ENCODE results near the gene XPC.

Gene XPC

DNA sequence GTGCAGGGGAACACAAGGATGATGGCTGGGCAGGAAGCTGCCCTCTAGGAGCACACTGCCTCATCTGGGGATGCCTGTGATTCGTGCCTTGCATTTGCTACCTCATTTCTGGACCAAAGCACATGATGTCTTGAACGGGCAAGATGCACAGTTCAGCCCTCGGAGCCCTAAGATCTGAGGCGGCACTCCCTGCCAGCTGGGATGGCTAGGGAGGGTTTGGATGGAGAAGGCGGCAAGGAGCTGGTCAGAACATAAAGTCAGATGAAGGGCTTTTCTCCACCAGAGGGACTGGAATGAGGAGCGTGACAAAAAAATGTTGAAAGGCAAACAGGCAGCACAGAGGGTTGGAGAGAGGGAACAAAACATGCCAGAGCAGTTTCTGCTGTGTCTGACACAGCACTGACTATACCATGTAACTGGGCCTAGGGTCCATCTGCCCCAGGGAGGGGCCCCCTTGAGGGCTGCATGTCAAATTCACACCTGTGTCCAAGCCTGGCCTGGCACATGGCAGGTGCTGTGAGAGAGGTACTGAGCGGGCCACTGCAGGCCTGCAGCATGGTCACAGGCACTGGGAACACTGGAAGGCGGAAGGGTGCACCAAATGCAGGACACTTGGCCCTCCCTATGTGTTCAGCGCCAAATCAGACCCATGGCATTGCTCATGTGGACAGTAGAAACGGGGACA, 31.9 kb downstream of the XPC start:
- DNase-seq: no peak

DNA sequence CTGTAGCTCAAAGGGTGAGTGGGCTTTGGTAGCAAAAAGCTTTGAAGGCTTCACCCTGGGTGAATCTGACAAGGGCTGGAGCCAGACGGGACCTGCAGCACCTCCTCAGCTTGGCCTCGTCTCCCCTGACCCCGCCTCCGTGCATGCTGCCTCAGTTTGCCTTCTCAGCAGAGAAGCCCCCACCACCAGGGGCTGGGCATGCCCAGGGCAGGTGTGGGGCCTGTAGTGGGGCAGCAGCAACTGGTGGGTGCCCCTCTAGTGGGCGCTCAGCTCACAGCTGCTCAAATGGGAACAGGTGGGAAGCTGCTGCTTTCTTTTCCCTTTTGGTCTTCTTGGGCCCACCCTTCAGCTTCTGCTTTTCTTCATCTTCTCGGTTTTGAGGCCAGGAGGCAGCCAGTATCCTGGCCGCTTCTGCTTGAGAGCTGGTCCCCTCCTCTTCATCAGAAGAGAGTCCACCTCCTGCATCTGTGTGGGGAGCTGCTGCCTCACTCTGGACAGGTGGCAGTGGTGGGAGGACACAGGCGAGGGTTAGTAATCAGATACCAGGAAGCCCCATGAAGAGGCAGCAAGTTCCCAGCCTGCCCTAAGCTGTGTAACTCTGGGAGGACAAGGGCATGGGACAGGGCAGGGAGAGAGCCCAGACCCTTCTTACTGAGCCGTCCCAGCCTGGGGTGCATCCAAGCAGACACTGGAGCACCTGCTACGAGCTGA, 32.6 kb downstream of the XPC start:
- no peak for DNase-seq

DNA sequence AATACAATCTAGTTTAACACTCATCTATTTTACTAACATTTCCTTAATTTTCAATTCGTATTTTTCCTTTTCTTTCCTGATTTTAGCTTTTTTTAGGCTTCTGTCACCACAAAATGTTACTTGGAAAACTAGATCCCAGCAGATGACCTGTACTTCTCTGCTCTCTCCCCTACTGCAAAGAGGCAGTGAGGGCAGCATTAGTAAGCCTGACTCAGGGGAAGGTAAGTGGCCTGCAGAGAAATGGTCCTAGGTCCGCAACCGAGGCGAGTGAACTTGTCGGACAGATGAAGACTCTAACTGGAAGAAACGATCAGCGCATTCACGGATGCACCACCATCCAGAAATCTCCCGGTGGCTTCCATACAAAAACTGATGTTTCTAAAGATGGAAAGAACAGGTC, 33.2 kb downstream of the XPC start:
- no peak for DNase-seq

DNA sequence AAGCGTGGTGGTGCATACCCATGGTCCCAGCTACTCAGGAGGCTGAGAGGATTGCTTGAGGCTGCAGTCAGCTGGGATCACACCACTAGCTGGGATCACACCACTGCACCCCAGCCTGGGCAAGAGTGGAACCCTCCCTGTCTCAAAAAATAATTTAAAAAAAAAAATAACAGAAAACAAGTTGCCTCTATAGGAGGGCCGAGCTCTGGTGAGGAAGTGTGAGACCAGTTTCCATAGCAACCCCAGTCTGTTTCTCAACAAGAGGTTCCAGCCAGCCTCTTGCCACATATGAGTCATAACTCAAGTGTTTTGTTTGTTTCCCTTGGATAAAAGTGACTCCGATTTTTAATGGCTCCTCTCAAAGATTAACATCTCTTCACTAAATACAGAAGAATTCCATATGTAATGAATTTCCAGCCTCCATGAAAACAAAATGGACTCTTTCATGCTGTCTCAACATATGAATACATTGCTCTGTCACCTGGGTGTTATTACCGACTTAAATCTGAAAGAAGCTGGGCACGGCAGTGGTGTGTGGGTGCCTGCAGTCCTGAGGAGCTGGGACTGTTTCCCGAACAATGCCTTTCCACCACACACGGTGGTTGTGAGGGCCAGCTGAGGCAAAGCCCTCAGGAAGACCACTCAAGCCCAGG, 33.9 kb downstream of the XPC start:
- DNase-seq: peak; percentile 51

DNA sequence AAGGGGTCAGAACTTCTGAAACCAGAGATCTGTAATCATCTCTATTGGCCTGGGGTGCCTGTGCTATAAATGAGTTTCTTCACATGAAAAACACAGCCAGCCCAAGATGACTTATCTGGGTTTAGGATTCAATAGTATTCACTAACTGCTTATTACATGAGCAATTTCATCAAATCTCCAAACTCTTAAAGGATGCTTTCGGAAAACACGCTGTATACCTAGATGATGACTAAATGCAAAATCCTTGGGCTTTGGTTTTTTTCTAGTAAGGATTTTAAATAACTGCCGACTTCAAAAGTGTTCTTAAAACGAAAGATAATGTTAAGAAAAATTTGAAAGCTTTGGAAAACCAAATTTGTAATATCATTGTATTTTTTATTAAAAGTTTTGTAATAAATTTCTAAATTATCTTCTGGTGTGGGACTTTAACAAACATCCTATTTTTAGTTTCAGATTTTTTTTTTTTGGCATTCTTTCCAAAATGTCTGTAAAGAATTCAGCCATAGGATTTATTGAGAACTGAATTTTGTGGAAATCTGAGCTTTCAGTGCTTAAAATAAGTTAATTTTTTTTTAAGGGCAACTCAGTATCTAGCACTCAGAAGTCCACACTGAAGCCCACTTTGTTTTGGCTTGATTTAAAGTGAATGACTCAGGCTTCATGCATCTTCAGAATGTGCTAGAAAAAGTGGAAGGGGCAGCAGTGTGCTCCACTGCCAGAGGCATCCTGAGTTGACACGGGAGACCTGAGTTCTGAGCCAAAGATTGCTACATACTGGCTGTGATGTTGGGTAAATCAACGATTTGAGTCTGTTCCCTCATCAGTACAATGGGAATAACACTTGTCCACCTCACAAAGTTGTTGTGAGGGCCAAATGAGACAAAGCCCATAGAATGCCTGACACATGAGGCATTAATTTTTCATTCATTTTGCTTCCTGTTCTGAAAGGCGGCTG, 34.9 kb downstream of the XPC start:
- no peak for DNase-seq

DNA sequence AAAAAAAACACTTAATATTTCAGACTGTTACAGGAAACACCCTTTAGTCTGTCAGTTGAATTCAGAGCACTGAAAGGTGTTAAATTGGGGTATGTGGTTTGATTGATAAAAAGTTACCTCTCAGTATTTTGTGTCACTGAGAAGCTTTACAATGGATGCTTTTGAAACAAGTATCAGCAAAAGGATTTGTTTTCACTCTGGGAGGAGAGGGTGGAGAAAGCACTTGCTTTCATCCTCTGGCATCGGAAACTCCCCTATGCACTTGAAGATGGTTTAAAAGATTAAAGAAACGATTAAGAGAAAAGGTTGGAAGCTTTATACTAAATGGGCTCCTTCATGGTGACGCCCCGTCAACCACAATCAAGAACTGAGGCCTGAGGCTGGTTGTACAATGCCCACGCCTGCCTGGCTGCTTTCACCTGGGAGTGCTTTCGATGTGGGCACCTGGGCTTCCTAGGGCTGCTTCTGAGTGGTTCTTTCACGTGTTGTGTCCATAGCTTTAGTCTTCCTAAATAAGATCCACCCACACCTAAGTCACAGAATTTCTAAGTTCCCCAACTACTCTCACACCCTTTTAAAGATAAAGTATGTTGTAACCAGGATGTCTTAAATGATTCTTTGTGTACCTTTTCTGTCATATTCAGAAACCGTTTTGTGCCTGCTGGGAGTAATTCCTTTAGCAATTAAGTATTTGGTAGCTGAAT, 35.7 kb downstream of the XPC start:
- no peak for DNase-seq

DNA sequence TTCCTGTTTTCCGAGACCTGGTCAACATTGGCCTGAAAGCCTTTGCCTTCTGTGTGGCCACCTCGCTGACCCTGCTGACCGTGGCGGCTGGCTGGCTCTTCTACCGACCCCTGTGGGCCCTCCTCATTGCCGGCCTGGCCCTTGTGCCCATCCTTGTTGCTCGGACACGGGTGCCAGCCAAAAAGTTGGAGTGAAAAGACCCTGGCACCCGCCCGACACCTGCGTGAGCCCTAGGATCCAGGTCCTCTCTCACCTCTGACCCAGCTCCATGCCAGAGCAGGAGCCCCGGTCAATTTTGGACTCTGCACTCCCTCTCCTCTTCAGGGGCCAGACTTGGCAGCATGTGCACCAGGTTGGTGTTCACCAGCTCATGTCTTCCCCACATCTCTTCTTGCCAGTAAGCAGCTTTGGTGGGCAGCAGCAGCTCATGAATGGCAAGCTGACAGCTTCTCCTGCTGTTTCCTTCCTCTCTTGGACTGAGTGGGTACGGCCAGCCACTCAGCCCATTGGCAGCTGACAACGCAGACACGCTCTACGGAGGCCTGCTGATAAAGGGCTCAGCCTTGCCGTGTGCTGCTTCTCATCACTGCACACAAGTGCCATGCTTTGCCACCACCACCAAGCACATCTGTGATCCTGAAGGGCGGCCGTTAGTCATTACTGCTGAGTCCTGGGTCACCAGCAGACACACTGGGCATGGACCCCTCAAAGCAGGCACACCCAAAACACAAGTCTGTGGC, 36.6 kb downstream of the XPC start:
- no peak for DNase-seq

DNA sequence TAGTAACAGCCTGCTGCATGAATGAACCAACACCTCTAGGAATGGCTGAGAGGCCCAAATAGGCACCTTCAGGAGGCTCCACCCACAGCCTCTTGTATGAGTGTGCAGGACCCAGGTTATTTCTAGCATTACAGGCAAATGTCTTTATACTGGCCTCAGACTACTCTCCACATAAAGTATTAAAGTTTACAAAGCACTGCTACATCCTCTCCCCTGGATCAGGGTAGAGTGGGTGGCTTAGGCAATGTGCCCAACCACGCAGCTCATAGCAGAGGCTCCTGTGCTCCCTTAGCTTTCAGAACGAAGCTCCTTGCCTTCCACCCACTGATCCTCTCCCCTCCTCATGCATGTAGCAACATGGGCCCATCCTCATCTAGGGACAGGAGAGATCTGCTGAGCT, 37.3 kb downstream of the XPC start:
- no peak for DNase-seq

DNA sequence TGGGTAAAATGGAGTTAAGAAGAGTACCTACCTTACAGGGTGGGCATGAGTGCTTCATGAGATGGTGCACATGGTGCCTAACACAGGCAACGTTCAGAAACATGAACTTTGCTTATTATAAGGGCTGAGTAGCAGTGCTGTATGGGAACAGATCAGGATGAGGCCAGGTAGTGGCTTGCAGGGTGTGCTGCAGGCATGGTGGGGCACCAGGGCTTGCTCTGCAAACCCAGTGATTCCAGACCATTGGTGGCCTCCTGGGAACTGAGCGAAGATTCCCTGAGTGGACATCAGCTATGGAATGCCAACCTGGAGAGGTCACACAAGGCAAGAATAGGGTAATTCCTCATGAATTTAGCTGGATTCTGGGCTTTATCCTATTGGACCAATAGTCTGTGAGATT, 37.7 kb downstream of the XPC start:
- DNase-seq: no peak

DNA sequence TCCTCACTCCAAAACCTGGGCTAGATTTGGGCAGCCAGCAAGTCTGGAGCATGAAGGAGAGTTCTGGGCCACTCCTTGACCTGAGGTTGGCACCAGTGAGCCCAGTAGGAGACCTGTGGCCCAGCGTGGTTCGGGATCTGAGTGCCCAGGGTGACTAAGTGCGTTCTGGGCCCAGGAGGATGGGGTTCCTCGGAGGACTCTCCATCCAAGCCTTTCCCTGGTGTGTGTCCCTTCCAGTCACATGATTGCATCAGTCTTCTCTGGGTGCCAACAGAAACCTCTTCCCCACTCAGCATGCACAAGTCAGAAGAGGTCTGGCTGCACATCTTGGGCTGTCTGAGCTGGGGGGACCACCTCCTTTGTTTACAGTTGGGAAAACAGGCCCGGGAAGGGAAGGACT, 38.6 kb downstream of the XPC start:
- DNase-seq: no peak

DNA sequence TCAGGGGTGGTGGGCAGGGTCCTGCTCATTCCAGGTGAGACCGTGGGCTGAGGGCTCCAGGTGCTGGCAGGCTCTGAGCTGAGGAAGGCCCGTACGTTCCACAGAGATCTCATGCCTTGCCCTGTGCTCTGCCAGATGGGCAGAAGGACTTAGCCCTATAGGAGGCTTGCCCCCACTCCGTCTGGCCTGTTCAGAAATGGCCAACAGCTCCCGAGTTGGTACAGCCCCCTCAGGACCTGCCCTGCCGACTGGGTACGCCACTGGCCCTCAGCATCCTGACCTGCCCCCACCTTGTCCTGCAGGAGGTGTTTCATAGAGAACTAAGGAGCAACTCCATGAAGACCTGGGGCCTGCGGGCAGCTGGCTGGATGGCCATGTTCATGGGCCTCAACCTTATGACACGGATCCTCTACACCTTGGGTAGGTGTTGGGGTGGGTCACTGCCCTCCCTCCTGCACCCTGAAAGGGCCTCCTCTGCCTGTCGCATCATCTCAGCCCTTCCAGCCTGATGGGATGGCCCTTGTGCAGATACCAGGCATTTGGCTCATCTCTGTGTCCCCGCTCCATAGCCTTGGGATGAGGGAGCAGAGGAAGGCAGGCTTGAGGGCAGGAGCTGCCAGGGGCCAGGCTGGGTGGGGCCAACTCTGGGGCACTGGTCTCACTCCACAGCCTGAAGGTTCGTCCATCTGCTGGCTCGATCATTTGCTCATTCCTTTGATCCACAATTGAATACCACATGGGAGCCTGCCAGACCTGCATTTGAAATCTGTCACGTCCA, 39.3 kb downstream of the XPC start:
- no peak for DNase-seq

DNA sequence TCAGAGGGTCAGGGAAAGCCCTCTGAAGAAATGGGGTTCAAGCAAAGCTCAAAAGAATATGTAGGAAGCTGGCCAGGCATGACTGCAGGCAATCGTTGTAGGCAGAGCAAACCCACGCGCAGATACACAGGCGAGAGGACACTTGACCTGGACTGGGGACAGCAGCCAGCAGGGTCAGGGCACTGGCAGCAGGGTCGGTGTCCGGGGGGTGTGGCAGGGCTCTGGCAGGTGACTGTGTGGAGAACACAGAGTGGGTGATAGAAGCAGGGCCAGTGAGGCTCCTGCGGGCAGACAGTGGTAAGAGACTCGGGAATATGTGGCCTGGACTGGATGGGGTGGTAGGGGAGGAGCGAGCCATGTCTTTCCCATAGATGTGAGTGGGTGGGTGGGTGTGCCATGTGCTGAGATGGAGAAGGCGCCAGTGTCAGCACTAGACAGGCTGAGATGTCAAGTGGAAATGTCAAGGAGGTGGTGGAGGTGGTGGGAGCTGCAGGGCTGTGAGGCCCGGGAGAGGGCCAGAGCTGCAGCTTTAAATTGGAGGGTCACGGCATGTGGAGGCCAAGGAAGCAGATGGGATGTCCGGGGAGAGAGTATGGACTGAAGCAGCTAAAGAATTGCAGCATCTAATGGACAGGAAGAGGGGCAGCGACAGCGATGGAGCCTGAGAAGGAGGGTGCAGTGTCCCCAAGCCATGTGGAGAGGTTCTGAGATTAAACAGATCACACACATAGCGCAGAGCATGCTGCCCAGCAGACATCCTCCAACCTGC, 40.1 kb downstream of the XPC start:
- no peak for DNase-seq

DNA sequence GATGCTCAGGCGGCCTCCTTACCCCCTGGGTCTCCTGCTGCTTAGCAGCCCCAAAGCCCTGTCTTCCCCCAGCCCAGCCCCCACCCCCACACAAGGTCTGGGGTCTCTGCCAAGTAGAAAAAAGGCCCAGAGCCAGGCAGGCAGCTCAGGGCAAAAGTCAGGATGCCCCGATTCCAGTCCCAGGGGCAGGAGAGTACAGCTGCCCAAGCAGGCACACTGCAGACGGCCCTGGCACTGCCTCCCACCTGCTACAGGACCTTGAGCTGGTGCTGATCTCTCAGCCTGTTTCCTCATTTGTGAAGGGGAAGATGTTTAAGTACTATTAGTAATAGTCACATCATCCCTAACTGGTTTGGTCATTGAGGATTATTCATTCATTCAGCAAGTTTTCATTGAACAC, 41.0 kb downstream of the XPC start:
- no peak for DNase-seq

DNA sequence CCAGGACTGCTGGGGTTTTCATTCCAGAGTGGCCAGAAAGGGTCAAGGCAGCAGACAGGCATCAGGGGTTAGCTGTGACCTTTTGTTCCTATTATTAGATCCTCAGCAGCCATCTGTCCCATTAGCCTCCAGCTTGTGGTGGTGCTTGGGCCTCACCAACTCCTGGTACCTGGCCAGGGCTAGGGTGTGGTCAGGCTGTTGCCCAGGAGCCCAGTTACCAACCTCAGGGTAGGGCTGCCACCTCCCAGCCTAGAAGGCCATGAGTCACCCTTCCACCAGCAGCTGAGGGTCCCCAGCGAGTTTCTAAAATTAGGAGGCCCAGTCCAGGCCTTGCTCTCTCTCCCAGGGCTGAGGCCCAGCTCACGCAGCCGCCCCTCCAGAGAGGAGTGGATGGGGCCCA, 41.4 kb downstream of the XPC start:
- no peak for DNase-seq

DNA sequence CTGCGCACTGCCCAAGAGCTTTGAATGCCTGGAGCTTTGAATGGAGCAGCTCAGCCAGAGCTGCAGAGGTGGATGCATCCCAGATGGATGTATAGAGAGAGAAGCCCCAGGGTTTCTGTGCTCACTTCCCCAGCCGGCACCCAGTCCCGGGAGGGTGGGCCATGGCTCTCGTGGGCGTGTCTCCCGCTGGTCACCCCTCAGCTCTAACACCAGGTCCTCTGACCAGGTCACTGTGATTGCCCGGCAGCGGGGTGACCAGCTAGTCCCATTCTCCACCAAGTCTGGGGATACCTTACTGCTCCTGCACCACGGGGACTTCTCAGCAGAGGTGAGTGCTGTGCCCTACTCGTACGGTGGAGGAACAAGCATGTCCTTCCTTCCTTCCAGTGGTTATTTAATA, 42.8 kb downstream of the XPC start:
- no peak for DNase-seq

DNA sequence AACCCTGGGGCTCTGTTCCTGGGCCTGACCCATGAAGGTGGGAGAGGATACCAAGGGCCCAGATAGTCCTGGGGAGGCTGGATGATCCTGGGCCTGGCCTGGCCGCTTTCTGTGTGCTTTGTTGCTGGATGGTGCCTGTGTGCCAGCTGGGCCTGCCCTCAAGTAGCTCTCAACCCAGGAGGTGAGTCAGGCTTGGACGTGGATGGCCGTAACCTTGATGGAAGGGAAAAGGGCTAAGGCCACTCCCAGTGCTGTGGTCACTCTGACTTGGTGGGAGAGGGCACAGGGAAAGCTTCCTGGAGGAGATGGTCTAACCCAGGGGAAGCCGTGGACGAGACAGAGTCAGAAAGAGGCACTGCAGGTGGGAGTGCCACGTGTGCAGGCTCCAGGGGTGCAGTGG, 44.1 kb downstream of the XPC start:
- DNase-seq: no peak

DNA sequence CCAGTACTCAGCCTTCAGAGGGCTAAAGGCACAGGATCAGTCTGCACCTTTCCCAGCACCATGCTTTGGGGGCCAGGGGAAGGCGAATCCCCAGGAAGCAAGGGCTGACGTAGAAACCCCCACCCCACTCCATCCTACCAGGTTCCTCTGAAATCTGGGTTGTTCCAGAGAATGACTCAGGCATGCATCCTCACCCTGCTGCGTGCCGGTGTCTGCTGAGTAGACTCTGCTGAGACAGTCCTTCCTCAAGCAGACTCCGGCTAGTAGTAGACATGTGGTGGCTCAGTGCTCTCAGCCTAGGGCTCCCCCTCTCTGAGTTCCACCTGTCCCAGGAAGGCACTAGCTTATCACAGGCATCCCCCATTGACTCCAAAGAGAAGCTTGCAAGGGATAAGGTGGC, 44.5 kb downstream of the XPC start:
- no peak for DNase-seq

DNA sequence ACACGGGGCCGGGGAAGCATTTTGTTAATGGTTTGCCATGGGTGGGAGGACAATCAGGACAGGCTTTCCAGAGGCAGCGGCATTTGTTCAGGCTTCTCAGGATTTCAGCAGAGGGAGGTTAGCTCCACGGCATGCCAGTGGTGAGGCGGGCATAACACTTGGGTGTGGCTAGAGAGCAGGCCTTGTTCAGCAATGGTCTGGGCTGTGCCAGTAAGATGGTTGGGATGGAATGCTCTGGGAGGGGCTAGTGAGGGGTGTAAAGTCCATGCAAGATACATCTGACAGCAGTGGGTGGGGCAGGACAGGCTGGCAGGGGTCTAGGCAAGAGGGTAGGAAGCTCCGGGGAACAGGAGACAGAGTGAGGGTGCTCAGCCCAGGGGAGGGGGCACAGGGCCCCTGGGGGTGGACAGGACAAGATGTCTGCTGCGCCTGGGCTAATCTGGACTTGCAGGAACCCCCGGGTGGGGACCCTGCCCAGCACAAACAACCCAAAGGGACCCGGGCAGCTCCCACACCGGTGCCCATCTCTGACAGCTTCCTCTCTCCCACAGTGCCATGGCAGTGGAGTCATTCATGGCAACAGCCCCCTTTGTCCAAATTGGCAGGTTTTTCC, 45.1 kb downstream of the XPC start:
- DNase-seq: no peak

DNA sequence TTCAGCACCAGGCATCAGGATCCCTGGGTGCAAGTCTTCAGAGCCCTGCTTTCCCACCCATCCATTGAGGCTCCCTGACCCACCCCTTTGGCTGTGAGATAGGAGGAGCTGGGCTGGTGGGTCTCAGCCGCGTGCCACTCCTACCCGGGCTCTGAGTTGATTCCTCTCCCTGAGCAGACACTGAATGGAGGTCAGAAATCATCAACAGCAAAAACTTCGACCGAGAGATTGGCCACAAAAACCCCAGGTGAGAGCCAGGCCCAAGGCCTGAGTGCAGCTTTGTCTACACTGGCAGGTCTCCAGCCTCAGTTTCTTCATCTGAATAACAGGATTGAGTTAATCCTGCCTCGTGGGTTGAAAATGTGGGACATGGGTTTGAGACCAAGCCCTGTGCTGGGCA, 45.7 kb downstream of the XPC start:
- DNase-seq: no peak

DNA sequence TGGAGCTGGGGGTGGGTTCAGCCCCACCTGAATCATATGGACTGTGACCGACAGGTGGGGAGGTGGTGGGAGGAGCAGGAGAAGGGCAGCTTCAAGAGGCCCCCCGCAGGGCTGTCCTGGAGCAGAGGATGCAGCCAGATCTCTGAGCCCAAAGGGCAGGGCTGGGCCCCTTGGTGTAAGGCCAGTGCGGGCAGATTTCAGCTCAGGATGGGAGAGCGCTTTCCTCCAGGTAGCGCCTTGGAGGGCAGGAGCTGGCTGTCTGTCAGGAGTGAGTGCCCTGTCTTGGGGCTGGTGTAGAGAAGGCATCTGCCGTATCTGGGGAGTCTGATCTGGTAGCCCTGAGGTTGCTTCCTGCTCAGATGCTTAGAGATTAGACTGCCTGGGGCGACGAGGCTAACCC, 46.3 kb downstream of the XPC start:
- DNase-seq: no peak

All from GOT3 (cell line).